ENCODE data around the gene CBX2.
"Not testable (repeated sequence)": the region's sequence is repeated elsewhere in the genome, so short reads cannot be mapped to it uniquely, and the experiment has no call there.

The CBX2 gene

GRCh38 chr17:79769570-79770506, 8.1 kb upstream of the CBX2 start:
- DNase-seq (ENCODE audit: low read depth in 2 of 3, low spot score in 2 of 3) = no peak

- DNase-seq (ENCODE audit: low read depth in 2 of 3, low spot score in 2 of 3) = no peak
Observed at GRCh38 chr17:79771276-79771675, 6.7 kb upstream of the CBX2 start.

GRCh38 chr17:79772726-79773125, 5.2 kb upstream of the CBX2 start:
- not testable (repeated sequence) for DNase-seq (ENCODE audit: low read depth in 2 of 3, low spot score in 2 of 3)

- DNase-seq (ENCODE audit: low read depth in 2 of 3, low spot score in 2 of 3) = no peak
Observed at GRCh38 chr17:79774561-79774975, 3.4 kb upstream of the CBX2 start.

GRCh38 chr17:79775632-79776031, 2.3 kb upstream of the CBX2 start:
- no peak for DNase-seq (ENCODE audit: low read depth in 2 of 3, low spot score in 2 of 3)

- no peak for DNase-seq (ENCODE audit: low read depth in 2 of 3, low spot score in 2 of 3)
Observed at GRCh38 chr17:79776376-79777119, 1.4 kb upstream of the CBX2 start.

- DNase-seq (ENCODE audit: low read depth in 2 of 3, low spot score in 2 of 3) = no peak
Observed at GRCh38 chr17:79777120-79777893, 641 bp upstream of the CBX2 start.

GRCh38 chr17:79778504-79779083, 646 bp downstream of the CBX2 start:
- DNase-seq (ENCODE audit: low read depth in 2 of 3, low spot score in 2 of 3) = no peak

GRCh38 chr17:79779084-79779529, 1.2 kb downstream of the CBX2 start:
- DNase-seq (ENCODE audit: low read depth in 2 of 3, low spot score in 2 of 3) = no peak

GRCh38 chr17:79779661-79780365, 1.9 kb downstream of the CBX2 start:
- no peak for DNase-seq (ENCODE audit: low read depth in 2 of 3, low spot score in 2 of 3)

GRCh38 chr17:79781012-79781650, 3.2 kb downstream of the CBX2 start:
- DNase-seq (ENCODE audit: low read depth in 2 of 3, low spot score in 2 of 3) = no peak

GRCh38 chr17:79781736-79782575, 4.0 kb downstream of the CBX2 start:
- DNase-seq (ENCODE audit: low read depth in 2 of 3, low spot score in 2 of 3) = no peak

- DNase-seq (ENCODE audit: low read depth in 2 of 3, low spot score in 2 of 3) = no peak
Observed at GRCh38 chr17:79783891-79784290, 5.9 kb downstream of the CBX2 start.

GRCh38 chr17:79784353-79785016, 6.5 kb downstream of the CBX2 start:
- DNase-seq (ENCODE audit: low read depth in 2 of 3, low spot score in 2 of 3) = no peak

- no peak for DNase-seq (ENCODE audit: low read depth in 2 of 3, low spot score in 2 of 3)
Observed at GRCh38 chr17:79785017-79785899, 7.3 kb downstream of the CBX2 start.

- no peak for DNase-seq (ENCODE audit: low read depth in 2 of 3, low spot score in 2 of 3)
Observed at GRCh38 chr17:79785900-79786810, 8.2 kb downstream of the CBX2 start.

Data from activated CD8-positive, alpha-beta memory T cell treated with anti-CD3 and anti-CD28 coated beads for 48 hours (primary cell).